GM20431 (cell line): Measurements from ENCODE around the gene TCP11.

ENCODE experiments used
- in situ Hi-C: fragments of 300-500 bp; cut with MseI, MboI; formaldehyde crosslinking; loops from one replicate; pipeline ENCODE4 v1.15.0; 2020; ENCODE audit warnings: low sequenced_read_pairs; ENCODE audit not compliant: unreplicated experiment

The TCP11 gene

DNA sequence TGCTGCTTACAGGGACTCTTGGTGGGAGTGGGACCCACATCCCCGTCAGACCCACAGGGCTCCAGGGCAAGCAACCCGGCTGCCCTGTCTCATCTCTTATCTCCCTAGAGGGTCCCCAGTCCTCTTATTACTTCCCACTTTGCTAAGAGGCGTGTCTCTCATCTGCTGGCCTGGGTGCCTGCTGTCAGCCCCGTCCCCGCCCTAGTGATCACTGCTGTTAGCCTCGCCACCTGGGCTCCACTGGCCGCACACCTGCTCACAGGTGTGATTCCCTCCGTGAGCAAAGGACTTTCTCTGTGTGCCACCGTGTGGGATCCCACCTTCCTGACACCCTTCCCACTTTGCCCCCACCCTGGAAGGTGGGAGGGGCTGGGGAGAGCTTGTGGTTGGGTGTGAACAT lies 57.6 kb downstream of the TCP11 start:
- in situ Hi-C loops = no loop called here

DNA sequence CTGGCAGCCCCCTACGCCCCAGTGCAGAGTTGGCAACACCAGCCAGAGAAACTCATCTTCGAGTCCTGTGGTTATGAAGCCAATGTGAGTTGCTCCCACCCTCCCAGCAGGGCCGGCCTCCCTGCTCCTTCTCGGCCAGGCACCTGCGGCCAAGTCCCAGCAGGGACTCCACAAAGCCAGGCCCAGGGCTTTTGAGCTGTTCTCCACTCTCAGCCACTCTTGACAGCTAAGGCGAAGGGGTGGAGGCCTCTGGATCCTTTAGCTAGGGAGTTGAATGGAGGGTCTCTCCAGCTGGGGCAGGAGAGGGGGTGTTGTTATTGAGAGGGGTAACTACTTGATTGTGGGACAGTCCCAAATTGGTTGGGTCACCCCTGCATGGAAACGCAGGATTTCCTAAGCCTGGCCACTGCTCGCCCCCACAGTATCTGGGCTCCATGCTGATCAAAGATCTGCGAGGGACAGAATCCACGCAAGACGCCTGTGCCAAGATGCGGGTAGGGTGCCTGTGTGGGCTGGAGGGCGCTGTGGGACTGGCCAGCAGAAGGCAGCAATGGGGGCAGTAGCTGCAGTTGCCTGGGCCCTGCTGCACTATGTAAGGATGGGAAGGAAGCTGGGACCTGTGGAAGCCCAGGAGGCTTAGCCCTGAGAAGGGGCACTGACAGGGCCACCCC lies 58.3 kb downstream of the TCP11 start:
- in situ Hi-C loops = no loop called here

DNA sequence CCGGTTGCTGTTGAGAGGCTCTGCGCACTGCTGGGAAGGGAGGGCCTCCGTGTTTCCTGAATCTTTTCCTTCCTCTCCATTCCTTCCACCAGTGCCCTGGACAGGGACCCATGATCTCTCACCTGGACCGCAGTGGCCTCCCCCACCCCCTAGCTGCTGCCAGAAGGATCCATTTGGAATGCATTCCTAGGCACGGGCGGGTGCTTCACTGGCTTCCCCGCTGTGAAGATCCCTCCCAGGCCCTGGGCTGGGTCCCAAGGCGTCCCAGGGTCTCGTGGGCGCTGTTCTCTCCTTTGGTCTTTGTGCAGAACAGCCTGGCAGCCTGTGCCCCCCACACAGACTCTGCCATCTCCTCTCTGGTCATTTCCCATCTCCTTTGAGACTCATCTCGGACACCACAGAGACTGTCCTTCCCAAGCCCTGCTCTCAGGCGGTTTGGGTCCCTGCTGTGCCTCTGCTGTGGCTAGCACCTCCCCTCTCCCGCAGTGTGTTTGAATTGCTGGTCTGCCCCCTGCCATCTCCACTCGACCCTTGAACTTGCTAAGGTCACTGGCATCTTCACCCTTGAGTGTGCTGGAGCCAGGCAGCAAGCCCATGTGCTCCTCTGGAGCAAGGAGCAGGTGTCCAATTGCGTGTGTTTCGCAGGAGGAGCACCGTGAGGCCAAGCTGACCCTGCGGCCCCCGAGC lies 59.0 kb downstream of the TCP11 start:
- in situ Hi-C loops = no loop called here

DNA sequence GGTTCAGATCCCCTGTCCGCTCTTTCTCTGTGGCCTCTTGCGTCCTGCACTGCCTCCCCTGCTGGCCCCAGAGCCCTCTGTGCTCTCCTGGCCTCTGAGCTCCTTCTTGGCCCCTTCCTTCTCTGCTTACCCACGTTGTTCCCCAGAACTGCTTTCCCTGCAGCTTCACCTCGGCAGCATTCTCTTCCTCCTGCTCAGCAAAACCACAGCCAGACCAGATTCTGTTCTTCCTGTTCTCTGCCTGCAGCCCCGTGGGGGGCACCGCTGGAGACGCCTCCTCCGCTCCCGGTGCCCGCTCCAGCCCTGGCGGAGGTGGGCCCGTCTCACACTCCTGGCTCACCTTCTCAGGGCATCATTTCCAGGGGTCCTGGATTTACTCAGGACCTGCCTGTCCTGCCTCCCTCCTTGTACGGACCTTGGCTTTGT lies 59.7 kb downstream of the TCP11 start:
- in situ Hi-C loops = no loop called here

DNA sequence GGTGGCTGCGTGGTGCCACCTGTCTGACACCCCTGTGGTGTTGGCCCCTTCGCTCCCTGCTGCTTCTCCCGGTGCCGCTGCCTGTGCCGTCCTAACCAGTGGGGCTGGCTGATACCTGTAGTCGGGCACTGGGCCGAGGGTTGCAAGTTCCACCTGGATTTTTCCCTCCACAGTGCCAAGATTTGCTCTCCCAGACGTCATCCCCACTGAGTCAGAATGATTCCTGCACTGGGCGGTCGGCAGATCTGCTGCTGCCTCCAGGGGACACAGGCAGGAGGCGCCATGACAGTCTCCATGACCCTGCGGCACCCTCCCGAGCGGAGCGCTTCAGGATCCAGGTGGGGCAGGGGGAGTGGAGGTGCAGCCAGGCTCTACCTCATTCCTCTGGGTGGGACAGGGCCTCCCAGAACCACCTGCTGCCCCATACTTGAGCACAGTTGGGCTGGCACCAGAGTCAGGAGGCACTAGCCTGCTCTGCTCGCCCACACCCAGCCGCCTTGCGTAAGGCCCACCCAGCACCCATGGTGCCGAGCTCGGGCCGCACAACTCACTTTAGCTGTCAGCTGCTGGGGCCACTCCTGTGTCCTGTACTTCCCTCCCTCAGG lies 60.2 kb downstream of the TCP11 start:
- in situ Hi-C loops = no loop called here

DNA sequence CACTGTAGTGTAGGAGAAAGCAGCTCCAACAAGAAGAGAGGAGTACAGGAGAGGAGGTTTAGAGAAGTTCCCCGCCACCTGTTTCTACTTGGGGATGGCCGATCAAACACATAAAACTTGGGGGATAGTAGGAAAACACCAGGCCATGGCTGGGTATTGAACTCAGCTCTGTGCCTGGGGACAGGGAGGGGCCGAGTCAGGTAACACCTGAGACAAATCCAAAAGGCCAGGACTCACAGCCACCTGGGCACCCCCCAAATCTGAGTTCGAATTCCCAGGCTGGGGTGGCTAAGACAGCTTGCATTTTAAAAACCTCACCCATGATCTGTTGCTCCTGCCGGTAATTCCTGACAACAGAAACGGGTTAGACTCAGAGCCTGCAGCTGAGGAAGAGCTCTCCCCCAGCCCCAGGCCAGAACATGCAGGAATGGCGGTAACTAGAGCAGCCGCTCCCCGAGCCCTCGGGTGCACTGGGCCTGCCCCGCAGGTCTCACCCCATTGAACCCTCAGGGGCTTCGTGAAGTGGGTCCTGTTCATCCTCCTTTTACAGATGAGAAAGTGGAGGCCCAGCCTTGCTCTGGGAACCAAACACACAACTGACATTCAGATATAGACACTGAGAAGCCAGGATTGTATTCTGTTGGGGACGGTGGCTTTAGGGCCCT lies 61.0 kb downstream of the TCP11 start:
- in situ Hi-C loops = no loop called here

DNA sequence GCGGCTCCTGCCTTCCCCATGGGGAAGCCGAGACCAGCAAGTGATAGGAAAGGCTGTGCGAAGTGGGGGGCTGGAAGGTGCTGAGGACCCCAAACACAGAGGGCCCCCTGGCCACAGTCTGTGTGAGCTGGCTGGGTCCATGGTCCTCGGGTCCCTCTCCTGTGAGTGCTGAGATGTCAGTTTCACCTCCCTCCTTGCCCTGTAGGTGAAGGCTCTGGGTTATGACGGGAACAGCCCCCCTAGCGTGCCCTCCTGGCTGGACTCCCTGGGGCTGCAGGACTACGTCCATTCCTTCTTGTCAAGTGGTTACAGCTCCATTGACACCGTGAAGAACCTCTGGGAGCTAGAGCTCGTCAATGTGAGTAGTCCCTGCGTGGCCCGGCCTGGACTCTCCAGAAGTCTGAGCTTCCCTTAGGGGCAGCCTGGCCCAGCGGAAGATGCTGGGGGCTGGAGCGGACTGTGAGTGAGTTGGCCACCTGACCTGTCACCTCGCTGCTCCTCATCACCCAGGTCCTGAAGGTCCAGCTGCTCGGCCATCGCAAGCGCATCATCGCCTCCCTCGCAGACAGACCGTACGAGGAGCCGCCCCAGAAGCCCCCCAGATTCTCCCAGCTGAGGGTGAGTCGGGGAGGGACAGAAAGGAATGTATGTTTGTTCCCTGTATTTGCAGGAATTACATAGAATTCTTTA lies 61.7 kb downstream of the TCP11 start:
- in situ Hi-C loops = no loop called here

DNA sequence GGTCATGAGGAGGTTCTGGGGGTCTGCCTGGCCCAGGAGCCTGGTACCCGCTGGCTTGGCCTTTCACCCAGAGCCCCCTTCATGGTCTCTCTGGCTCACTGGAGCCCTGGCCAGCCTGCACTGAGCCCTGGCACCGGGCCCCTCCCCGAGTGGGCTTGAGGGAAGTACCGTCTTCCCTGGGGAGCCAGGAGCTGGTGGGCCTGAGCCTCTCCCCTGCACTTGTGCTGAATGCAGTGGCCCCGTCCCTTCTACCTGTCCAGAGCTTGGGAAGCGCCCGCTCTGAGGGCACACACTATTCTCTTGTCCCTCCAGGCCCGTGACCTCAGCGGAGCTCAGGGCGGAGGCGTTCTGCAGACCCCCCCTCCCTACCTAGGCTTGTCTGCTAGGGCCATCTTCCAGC lies 62.2 kb downstream of the TCP11 start:
- in situ Hi-C loops = no loop called here

DNA sequence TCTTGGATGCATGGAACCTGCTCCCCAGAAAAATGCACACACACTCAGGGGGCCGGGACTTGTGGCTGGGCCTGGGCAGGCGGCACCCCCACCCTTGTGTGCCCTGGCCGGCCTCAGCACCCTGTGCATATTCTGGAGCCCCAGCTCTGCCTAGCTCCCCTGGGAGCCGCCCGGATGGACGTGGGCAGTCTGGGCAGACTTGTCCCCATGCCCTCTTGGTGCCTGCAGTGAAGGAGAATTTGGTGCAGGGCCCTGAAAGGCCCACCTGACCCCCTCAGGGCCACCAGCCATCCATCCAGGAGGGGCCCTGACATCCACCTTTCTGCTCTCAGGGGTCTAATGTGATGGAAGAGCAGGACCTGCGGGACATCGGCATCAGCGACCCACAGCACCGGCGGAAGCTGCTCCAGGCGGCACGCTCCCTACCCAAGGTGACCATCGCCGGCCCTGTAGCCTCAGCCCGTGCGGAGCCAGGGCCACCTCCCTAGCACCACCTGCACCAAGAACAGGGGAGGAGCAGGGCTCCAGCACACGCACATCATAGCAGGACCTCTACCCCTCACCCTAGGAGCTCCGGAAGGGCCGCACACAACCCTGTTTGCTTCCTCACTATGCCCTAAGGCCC lies 62.8 kb downstream of the TCP11 start:
- in situ Hi-C loops = no loop called here

DNA sequence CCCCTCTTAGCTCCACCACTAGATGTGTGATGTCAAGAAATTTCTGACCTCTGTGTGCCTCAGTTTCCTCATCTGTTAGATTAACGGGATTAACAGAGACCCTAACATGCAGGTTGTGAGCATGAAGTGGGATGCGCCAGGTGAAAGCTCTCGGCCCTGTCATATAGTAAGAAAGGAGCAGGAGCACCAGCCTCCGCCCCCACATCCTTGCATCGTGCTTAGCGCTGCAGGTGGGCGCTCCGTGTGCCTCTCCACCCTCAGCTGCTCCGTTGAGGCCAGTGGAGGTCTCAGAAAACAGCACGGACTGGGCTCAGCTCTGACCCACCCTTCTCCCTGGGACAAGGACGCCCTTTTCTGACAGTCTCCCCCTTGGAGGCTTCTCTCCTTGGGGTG lies 63.4 kb downstream of the TCP11 start:
- in situ Hi-C loops = no loop called here

DNA sequence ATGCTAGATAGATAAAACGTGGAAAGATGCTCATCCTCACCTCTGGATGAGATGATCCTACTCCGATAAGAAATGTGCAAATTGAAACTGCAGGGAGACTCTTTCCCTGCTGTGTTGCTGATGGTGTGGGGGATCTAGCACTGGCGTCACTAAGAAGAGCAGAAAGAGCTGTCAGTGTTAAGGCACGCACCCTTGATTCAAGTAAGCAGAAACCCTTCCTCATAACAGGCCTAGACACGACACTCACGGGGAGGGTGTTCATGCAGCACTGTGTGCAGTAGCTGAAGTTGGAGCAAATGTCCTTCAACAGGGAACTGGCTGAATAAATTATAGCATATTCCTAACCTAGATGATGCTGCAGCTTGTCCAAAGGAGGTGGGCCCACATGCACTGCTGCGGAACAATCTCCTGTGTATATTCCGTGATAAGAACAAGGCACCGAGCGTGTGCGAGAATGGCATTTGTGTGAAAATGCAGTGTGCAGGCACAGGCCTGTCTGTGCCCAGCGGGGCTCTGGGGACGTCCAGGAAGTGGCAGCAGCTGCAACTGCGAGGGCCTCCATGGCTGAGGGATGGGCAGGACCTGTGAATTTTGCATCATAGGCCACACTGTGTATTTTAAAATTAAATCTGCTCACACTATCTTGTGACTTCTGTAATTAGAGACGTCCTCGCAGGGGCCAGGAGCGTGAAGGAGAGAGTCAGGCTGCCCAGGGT lies 64.0 kb downstream of the TCP11 start:
- in situ Hi-C loops = no loop called here

DNA sequence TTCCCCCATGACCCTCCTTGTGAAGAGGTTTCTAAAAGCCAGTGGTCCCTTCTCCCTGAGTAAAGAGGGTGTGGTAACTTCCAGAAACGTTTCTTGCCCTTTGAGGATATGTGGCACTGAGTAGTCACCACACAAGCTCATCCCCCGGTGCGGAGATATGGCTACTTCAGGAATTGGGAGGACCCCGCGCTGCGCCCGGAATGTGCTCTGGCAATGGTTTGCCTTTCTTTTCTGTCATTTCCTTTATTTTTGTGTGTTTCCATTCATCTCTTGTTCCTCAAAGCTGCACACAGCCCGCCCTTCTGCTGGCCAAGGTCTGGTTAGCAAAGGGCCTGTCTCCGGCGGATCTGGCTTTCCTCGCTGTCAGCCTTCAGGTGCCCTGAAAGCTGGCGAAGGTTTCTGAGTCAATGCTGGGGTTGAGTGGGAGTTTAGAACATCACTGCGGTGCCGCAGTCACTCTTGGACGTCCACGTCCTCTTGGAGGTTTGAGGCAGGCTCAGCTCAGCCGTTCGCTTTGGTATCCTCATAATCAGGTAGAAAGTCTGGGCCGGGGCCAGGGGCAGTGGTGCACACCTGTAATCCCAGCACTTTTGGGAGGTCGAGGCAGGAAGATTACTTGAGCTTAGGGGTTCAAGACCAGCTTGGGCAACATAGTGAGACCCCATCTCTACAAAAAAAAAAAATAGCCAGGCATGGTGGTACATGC lies 67.2 kb downstream of the TCP11 start:
- in situ Hi-C loops = no loop called here

DNA sequence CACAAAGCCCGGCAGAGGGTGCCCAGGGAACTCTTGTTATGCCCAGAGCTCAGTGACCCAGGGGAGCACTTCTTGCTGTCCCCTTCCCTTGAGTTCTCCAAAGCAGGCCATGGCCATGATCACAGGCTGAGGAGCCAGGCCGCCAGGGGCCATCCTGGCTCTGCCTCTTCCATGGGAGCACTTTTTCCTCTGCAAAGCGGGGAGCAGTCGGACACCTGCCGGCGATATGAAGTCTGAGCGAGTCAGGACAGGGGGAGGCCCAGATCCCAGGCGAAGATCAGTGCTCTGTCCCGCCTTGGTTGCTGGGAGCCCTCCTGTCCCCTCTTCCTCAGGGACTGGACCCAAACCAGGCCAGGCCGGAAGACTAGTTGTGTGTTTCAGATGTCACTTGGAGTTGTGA lies 67.9 kb downstream of the TCP11 start:
- in situ Hi-C loops = no loop called here

DNA sequence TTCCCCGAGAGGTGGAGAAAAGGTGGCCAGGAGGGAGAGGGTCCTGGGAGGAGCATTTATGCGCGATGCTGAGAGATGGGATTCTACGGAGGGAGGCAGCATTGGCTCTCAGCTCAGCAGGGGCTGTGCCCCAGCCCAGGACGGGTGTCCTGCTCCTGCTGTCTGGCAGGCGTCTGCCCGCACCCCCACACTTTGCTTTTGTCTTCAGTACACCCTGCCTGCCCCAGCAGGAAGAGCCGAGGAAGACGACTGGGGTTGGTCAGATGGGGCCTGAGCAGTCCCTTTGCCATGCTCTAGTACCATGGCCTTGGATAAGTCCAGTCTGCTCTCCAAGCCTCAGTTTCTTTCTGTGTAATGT lies 68.5 kb downstream of the TCP11 start:
- in situ Hi-C loops = no loop called here

DNA sequence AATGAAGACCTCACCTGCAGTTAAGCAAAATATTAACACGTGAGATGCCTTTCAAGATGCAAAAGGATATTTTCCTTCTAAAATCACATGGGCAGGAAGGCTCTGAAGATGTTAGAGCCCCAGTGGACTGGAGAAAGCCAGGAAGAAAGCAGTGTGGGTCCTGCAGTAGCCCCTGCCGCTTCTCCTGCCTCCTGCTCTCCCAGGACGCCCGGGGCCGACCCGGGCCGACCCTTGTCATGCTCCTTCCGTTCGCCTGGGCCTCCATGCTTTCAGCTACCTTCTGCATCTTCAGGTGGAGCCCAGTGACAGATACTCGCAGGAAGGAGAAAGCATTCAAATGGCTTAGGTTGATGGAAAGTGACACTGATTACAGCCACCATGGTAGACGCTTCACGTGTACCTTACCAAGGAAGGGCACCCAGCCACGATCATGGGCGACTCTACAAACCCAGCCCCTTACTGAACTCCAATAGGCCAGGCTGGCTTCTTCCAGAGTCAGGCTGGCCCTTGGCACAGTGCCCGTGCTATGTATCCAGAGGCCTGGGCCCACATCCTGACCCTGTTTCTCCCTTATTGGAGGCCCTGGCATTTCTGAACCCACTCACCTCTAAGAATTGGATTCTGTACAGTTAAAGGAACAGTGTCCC lies 69.0 kb downstream of the TCP11 start:
- in situ Hi-C loops = no loop called here

DNA sequence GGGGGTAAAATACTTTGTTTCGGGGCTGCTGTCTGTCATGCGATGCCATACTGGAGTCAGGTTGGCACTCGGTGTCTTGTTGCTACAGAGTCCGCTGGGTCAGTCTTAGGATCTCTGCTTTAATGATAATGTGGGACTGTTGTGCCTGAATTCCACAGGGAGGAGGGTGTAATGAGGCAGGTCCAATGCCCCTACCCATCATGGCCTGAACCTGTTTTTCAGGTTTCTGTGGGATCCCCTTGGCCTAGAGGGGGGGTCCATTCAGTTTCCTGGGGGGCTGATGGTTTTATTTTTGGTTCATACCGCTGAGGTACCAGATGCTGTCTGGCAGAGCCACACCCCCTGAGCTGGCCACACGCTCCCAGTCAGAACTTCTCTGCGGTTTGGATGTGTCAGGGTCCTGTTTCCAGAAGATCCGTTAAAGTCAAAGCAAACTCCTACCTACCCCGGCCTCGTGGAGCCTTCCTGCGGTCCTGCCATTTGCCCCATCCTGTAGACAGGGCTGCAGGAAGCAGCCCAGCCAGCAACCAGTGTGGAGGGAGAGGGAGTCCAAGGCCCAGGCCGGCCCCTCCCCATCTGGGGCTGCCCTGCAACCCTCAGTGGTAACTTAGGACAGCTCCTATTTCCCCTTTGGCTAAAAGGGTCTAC lies 69.7 kb downstream of the TCP11 start:
- in situ Hi-C loops = no loop called here

DNA sequence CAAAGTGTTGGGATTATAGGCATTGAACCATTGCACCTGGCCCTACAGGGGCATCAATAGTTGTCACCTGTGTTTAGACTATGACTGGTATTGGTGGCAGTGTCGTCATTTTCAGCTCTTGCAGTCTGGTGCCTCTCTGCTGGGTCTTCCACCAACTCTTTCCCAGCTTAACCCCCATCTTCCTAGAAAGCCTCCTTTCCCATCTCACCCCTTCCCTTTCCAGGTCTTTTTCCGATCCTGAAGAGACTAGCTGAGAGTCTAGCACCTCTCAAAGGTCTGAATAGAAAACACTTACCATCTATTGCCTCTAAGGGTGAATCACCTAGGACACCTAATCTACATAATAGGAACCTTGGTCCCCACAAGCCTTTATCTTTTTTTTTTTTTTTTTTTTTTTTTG lies 71.0 kb downstream of the TCP11 start:
- in situ Hi-C loops = no loop called here

DNA sequence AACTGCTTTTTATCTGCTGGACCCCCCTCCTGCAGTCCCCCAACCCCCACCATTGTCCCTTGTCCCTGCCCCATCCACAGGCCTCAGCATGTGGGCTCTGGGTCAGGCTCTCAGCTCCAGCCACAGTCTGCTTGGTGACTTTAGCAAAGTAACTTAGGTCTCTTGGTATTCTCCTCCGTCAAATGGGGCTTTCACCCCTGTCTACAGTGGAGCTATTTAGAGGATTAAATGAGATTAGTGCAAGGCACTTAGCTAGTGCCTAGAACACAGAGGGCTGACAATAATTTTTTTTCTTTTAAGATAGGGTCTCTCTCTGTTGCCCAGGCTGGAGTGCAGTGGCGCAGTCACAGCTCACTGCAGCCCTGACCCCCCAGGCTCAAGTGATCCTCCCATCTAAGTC lies 71.9 kb downstream of the TCP11 start:
- in situ Hi-C loops = no loop called here
